Measurements from ENCODE around the gene TTLL3. TPM values are rescaled to one million over a fixed set of nuclear protein-coding genes. Genes with fewer than 3 reads are reported as not detected.

TTLL3 gene
- total RNA-seq, 1 experiment from 2014 or later = 14.6 TPM

DNA sequence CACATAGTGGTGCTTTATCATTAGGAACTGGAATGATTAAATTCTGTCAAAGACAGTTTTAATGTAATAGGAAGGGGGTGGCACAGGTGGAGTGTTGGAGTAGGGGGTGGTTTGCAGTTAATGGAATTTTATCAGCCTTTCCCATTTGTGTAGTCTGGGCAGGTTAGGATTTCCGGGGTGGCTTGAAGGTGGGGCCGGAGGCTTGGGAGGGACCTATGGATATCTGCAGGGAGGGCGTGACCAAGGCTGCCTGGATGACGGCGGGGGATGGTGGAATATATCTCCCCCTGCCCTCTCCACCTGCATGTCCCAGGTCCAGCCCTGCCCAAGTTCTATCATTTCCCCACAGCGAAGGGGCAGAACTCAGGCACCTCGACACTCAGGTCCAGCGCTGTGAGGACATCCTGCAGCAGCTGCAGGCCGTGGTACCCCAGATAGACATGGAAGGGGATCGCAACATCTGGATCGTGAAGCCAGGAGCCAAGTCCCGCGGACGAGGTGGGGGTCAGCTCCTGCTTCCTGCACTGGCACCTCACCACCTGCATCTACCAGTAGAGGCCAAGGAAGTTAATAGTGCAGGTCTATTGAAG lies 15.5 kb downstream of the TTLL3 start:
- no peaks in the 10 kb centered on the region for H3K36me3 Mint-ChIP-seq (ENCODE audit: insufficient read depth, unreplicated experiment)
- BruUV-seq (replicated peaks) = no TSS peak
- no peaks in the 10 kb centered on the region for H3K27me3 Mint-ChIP-seq (ENCODE audit: insufficient read depth, unreplicated experiment)
- ChIA-PET POLR2A (interaction anchor here (1.1 kb wide), 1 partner anchor 33 kb away, joined by 3 read pairs; the partner anchor contains the start of gene ARPC4), CTCF (interaction anchor here (0.5 kb wide), 1 partner anchor 127 kb away, joined by 4 read pairs; the partner anchor contains the start of gene PRRT3)
- no peaks in the 10 kb centered on the region for H3K9me3 Mint-ChIP-seq (ENCODE audit: unreplicated experiment)
- intact Hi-C loops (cut with micrococcal nuclease) = no loop called here
- H3K4me3 Mint-ChIP-seq (ENCODE audit: unreplicated experiment) = no peak overlapping the region
- DNase-seq (ENCODE audit: unreplicated experiment) = no peak
- no peak overlapping the region for H3K27ac Mint-ChIP-seq (ENCODE audit: low read depth, unreplicated experiment)
- H3K4me1 Mint-ChIP-seq (ENCODE audit: insufficient read depth, unreplicated experiment) = no peaks in the 10 kb centered on the region
- TF ChIP-seq, protein P1, sequence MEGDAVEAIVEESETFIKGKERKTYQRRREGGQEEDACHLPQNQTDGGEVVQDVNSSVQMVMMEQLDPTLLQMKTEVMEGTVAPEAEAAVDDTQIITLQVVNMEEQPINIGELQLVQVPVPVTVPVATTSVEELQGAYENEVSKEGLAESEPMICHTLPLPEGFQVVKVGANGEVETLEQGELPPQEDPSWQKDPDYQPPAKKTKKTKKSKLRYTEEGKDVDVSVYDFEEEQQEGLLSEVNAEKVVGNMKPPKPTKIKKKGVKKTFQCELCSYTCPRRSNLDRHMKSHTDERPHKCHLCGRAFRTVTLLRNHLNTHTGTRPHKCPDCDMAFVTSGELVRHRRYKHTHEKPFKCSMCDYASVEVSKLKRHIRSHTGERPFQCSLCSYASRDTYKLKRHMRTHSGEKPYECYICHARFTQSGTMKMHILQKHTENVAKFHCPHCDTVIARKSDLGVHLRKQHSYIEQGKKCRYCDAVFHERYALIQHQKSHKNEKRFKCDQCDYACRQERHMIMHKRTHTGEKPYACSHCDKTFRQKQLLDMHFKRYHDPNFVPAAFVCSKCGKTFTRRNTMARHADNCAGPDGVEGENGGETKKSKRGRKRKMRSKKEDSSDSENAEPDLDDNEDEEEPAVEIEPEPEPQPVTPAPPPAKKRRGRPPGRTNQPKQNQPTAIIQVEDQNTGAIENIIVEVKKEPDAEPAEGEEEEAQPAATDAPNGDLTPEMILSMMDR (IDR thresholded peaks at IDR 0.05; ENCODE audit: unreplicated experiment) = no peak

DNA sequence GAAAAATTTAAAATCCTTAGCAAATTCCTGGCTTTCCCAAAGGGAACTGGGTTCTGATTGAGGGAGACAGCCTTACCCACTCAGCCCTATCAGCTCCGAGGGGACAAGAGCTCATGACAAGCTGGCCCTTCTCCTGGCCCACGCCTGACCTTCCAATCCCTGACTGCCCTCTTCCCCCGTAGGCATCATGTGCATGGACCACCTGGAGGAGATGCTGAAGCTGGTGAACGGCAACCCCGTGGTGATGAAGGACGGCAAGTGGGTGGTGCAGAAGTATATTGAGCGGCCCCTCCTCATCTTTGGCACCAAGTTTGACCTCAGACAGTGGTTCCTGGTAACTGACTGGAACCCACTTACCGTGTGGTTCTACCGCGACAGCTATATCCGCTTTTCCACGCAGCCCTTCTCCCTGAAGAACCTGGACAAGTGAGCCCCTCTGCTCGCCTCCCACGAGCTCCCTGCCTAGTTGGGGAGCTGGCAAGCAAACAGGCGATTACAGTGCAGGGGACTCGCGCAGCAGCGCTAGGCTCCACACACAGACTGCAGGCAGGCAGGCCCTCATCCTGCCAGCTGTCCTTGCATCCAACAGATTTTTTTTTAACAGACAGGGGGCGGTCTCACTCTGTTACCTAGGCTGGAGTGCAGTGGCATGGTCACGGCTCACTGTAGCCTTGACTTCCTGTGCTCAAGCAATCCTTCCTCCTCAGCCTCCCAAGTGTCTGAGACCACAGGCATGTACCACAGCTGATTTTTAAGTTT lies 16.9 kb downstream of the TTLL3 start:
- Mint-ChIP-seq H3K27me3 (ENCODE audit: insufficient read depth, unreplicated experiment) (no peaks in the 10 kb centered on the region), H3K27ac (ENCODE audit: low read depth, unreplicated experiment) (no peak overlapping the region), H3K4me1 (ENCODE audit: insufficient read depth, unreplicated experiment) (no peaks in the 10 kb centered on the region), H3K9me3 (ENCODE audit: unreplicated experiment) (no peaks in the 10 kb centered on the region), H3K36me3 (ENCODE audit: insufficient read depth, unreplicated experiment) (no peaks in the 10 kb centered on the region), H3K4me3 (ENCODE audit: unreplicated experiment) (no peak overlapping the region)
- DNase-seq (ENCODE audit: unreplicated experiment) = peak; percentile 41
- BruUV-seq (replicated peaks) = no TSS peak
- TF ChIP-seq, protein P1 (IDR thresholded peaks at IDR 0.05; ENCODE audit: unreplicated experiment) = peak; percentile 34
- ChIA-PET CTCF (interaction anchor here (0.7 to 3.1 kb wide), 7 partner anchors 12 to 460 kb away, joined by 3 to 17 read pairs (median 6); no protein-coding TSS in a partner anchor), POLR2A (interaction anchor here (0.5 to 2.7 kb wide), 6 partner anchors 14 to 273 kb away, joined by 3 to 10 read pairs (median 4); partner anchors contain the start of genes CRELD1 and RPUSD3)
- intact Hi-C loops (cut with micrococcal nuclease) = loop anchor here (1.0 kb wide), 1 partner anchor 119 kb away; no protein-coding TSS in a partner anchor

DNA sequence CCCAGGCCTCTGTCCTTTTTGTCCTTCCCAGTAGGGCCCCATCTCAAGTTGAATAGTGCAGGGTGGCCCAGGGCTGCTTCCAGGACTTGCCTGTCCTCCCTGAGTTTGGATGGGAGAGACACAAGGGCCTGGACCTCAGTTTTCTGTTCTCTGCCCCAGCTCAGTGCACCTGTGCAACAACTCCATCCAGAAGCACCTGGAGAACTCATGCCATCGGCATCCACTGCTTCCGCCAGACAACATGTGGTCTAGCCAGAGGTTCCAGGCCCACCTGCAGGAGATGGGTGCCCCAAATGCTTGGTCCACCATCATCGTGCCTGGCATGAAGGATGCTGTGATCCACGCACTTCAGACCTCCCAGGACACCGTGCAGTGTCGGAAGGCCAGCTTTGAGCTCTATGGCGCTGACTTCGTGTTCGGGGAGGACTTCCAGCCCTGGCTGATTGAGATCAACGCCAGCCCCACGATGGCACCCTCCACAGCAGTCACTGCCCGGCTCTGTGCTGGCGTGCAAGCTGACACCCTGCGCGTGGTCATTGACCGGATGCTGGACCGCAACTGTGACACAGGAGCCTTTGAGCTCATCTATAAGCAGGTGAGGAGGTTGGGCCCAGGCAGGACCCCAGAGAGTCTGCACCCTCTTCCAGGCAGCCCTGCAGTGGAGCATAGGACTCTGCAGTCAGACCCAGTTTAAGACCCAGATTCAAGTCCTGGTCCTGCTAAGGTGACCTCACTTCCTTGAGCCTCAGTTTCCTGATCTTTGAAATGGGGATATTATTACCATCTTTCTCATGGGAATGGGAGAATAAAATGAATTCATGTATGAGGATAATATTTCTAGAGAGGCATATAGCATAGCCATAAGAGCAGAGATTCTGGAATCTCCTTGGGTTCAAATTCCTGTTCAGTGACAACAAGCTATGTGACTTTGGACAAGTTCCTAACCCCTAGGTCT lies 19.0 kb downstream of the TTLL3 start:
- Mint-ChIP-seq H3K36me3 (ENCODE audit: insufficient read depth, unreplicated experiment) (peaks cover under 1% of the 10 kb centered on the region), H3K27me3 (ENCODE audit: insufficient read depth, unreplicated experiment) (no peaks in the 10 kb centered on the region), H3K4me3 (ENCODE audit: unreplicated experiment) (no peak overlapping the region), H3K27ac (ENCODE audit: low read depth, unreplicated experiment) (no peak overlapping the region), H3K4me1 (ENCODE audit: insufficient read depth, unreplicated experiment) (no peaks in the 10 kb centered on the region), H3K9me3 (ENCODE audit: unreplicated experiment) (no peaks in the 10 kb centered on the region)
- ChIA-PET POLR2A (interaction anchor here (0.8 to 3.8 kb wide), 4 partner anchors 10 to 14 kb away, joined by 3 to 29 read pairs (median 7); partner anchors contain the start of gene RPUSD3), CTCF (interaction anchor here (0.7 to 3.1 kb wide), 8 partner anchors 8 to 118 kb away, joined by 3 to 17 read pairs (median 4); no protein-coding TSS in a partner anchor)
- TF ChIP-seq, protein P1 (IDR thresholded peaks at IDR 0.05; ENCODE audit: unreplicated experiment) = no peak
- intact Hi-C loops (cut with micrococcal nuclease) = no loop called here
- DNase-seq (ENCODE audit: unreplicated experiment) = no peak
- BruUV-seq (replicated peaks) = no TSS peak
